Midbrain (tissue), 1 donor: ENCODE results near the gene WAS.
"Not testable (repeated sequence)": the region's sequence is repeated elsewhere in the genome, so short reads cannot be mapped to it uniquely, and the experiment has no call there.

Experiments
- DNase-seq: peaks from one replicate; lab custom pipeline; 2025; lab: John Stamatoyannopoulos, UW

WAS gene

DNA sequence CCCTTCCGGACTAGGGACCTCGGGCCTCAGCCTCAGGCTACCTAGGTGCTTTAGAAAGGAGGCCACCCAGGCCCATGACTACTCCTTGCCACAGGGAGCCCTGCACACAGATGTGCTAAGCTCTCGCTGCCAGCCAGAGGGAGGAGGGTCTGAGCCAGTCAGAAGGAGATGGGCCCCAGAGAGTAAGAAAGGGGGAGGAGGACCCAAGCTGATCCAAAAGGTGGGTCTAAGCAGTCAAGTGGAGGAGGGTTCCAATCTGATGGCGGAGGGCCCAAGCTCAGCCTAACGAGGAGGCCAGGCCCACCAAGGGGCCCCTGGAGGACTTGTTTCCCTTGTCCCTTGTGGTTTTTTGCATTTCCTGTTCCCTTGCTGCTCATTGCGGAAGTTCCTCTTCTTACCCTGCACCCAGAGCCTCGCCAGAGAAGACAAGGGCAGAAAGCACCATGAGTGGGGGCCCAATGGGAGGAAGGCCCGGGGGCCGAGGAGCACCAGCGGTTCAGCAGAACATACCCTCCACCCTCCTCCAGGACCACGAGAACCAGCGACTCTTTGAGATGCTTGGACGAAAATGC, at the start of gene WAS:
Gene WAS (plus strand): TSS at position 389 of the 572 bp plus-strand sequence. CDS start 55 bp downstream, at position 444.
- DNase-seq, result peak; percentile 20

DNA sequence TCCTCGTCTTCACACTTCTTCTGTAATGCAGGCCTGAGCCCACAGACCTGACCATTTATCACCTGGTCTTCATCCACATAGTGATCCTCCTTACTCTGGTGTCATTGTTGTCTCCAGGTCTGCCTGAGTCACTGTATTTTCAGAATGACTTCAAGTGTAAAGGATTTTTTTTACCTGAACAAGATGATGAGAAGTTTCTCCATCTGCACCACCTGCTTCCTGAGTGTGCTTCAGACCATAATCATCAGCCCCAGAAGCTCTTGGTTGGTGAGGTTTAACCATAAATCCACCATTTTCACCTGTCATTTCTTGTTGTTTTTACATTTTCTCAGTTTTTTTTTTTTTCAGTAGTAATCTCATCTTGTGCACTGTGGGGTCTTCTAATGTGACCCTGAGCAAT, 47.3 kb upstream of the WAS start:
- DNase-seq, result no peak

DNA sequence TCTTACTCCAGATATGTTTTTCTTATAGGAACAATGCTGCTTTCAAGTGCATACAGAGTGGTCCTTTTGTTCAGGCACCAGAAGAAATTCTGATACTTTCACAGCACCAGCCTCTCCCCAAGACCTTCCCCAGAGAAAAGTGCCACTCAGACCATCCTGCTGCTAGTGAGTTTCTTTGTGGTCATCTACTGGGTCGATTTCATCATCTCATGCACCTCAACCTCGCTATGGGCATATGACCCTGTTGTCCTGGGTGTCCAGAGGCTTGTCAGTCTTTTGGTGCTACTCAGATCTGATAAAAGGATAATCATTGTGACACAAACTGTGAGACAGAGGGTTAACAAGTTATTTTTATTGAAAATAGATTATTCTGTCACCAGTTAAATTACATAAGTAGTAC, 46.8 kb upstream of the WAS start:
- DNase-seq, result no peak

DNA sequence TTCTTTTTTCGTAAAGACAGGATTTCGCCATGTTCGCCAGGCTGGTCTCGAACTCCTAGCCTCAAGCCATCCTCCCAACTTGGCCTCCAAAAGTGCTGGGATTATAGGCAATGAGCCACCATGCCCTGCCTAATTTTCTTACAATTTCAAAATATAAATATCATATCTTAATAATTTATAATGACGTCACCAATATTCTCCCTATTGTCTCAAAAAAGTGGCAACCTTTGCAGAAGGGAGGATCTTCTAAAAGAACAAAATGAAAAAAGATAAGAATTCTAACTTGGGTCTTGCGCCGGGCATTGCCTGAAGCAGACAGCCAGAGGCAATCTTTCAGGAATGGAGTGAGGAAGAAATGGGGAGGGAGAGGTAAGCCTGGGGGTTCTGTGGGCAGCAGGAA, 37.9 kb upstream of the WAS start:
- DNase-seq, result no peak

DNA sequence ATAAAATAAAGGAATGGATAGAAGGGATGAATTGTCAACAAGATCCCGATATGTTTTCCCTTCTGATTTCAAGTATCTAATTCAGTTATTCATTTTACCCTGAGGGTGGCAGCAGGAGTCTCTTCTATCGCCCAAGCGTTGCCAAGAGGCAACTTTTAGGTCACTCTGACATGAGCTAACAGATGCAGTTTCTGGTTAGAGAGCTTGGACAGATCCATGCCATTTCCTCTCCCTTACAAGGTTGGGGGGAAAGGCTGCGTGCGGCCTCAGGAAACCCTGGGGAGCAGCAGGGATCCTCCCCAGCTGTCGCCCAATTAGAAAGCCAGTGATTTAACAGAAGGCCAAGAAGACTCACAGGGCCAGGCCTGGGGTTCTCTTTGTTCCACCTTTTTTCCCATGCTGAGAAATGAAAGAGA, 35.3 kb upstream of the WAS start:
- DNase-seq, result peak; percentile 46

DNA sequence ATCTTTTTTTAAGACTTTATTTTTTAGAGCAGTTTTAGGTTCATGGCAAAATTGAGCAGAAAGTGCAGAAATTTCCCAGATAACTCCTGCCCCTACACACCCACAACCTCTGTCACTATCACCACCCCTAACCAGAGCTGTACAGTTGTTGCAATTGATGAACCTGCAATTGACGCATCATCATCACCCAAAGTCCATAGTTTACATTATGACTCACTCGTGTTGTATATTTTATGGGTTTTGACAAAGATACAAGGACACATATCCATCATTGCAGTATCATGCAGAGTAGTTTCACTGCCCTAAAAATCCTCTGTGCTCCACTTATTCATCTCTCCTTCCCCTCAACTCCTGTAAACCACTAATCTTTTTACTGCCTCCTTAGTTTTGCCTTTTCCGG, 34.5 kb upstream of the WAS start:
- no peak for DNase-seq

DNA sequence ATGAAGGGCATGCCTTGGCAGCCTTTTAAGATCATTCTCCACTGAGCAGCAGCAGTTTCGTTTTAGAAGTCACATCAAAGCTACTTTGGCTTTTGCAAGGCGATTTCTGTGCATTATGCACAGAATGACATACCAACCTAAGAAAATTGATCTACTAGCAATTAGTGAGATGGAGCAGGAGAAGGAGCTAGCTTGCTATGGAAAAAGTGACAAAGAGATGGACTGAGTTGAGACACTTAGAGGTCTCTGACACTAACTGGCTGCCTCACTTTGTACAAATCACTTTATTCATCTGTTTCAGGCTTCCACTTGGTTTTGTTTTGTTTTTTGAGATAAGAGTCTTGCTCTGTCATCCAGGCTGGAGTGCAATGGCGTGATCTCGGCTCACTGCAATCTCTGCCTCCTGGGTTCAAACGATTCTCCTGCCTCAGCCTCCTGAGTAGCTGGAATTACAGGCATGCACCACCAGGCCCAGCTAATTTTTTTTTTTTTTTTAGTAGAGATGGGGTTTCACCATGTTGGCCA, 31.5 kb upstream of the WAS start:
- not testable (repeated sequence) for DNase-seq

DNA sequence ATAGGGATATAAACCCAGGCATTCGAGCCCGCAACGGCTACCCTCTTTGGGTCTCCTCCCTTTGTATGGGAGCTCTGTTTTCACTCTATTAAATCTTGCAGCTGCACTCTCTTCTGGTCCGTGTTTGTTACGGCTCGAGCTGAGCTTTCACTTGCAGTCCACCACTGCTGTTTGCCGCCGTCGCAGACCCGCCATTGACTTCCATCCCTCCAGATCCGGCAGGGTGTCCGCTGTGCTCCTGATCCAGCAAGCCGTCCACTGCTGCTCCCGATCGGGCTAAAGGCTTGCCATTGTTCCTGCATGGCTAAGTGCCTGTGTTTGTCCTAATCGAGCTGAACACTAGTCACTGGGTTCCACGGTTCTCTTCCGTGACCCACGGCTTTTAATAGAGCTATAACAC, 28.9 kb upstream of the WAS start:
- not testable (repeated sequence) for DNase-seq

DNA sequence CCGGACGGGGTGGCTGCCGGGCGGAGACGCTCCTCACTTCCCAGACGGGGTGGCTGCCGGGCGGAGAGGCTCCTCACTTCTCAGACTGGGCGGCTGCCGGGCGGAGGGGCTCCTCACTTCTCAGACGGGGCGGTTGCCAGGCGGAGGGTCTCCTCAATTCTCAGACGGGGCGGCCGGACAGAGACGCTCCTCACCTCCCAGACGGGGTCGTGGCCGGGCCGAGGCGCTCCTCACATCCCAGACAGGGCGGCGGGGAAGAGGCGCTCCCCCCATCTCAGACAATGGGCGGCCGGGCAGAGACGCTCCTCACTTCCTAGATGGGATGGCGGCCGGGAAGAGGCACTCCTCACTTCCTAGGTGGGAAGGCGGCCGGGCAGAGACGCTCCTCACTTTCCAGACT, 23.9 kb upstream of the WAS start:
- DNase-seq, result not testable (repeated sequence)

DNA sequence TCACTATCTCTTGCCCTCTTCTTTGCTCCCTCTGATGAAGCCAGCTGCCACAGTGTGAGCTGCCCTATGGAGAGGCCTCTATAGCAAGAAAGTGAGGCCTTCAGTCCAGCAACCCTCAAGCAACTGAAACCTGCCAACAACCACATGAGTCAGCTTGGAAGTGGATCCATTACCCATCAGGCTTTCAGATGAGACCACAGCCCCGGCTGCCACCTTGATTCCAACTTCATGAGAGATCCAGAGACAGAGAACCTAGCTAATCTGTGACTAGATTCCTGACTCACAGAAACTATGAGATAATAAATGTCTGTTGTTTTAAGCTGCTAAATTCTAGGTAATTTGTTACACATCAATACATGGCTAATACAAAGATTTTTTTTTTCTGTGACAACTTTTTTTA, 20.4 kb upstream of the WAS start:
- no peak for DNase-seq

DNA sequence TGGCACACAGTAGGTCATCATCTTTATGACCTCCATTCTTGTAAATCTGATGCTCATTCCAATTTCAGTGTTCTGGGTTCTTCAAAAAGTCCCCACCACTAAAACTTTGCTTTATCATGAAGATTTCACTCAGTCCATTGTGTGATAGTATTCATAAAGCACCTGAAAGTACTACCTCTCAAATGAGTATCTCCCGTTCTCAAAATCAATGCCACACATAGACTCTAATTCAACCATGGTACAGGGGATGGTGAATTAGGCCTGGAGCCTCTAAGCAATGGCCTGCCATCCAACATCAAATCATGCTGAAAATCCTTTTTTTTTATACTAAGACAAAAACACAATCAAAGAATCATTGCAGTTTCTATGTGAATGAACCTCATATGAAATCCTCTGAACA, 19.4 kb upstream of the WAS start:
- no peak for DNase-seq

DNA sequence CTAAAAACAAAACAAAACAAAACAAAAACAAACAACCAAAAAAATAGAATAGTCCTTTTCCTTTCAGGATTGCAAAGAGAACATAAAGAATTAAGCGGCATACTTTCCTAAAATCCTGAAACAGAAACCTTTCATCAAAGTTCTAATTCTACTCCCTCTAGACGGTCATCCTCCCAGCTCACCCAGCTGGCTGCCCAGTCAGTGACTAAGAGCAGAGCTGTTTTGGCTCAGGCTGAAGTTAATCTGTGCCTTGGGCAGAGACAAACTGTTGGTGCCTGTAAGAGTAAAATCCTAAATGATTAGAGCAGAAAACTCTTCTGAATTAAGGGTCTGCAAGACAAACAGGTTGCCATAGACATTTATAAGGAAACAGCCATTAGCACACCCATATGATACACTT, 17.6 kb upstream of the WAS start:
- no peak for DNase-seq

DNA sequence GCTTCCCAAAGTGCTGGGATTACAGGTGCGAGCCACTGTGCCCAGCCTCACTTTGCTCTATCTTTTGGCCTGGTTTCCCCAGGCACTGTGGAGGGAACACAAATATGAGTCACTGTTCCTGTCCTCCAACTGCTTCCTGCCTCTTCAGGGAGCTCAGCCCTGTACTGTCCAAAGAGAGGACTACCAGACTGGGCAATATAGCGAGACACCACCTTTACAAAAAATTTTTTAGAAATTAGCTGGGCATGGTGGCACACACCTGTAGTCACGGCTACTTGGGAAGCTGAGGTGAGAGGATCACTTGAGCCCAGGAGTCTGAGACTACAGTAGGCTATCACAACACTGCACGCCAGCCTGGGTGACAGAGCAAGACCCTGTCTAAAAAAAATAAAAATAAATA, 16.9 kb upstream of the WAS start:
- no peak for DNase-seq

DNA sequence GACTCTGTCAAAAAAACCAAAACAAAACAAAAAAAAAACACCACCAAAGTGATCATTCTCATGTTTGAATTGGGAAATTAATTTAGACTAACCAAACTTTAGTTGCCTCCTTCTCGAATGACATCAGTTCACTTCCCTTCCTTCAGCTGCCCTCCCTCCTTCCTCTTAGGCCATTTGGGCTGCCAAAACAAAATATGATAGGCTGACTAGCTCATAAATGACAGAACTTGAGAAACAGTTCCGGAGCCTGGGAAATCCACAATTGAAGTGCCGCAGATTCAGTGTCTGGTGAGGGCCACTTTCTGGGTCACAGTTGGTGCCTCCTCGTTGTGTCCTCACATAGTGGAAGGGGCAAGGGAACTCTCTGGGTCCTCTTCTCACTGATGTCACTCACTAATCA, 16.1 kb upstream of the WAS start:
- DNase-seq, result no peak

DNA sequence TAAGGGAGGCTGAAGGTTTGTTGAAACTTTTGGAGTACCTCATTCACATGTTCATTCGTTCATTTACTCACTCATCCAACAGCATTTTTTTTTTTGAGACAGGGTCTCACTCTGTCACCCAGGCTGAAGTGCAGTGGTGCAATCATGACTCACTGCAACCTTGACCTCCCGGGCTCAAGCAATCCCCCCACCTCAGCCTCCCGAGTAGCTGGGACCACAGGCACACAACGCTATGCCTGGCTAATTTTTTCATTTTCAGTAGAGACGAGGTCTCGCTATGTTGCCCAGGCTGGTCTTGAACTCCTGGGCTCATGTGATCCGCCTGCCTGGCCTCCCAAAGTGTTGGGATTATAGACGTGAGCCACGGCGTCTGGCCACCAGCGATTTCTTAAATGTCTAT, 15.4 kb upstream of the WAS start:
- not testable (repeated sequence) for DNase-seq

DNA sequence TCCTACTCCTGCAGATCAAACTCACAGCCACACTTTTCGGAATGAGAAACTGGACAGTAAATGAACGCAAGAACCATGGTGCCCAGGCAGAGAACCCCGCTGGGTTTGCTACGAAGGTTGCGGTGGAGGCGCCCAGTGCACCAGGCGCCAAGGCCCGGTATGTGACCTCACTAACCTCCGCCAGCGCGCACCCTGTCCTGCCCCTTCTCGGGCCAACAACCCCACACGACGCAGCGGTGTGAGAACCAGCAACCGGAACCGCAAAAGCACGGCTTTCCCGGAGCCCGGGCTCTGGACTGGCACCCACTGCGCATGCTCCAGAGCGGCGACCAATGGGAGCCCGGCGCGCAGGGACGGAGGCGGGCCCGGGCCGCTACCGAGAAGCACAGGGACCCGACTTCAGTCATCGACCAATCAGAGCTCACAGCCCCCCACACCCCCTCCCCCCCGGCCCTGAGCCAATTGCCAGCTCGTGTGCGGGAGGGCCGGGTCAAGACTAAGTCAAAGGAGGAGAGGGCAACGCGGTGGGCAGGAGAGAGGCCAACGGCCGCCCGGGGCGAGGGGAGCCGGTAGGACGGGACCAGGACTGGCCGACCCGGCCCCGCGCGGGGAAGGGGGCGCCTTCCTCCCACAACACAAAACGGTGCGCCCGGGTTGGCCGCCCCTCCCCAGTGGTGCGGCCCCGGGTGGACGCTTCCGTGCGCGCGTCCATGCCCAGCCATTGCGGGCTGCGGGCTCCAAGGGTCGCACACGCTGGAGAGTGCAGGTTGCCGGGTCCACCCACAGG, 7.3 kb upstream of the WAS start:
- peak; percentile 90 for DNase-seq

DNA sequence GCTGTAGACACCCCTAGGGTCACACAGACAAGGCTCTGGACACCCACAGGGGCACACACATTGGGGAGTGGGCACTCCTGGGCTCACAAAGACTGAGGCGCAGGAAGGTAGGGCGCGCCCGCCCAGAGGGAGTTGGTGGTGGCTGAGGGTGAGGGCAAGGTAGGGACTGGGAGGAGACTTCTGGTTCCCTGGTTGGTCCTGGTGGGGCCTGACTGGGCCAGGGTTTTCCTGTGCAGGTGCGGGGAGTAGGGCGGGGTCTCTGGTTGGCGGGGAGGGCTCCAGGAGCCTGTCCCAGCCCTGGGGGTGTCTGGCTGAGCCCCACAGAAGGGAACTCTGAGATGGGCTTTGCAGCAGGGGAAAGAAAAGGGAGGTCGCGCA, 6.7 kb upstream of the WAS start:
- DNase-seq, result no peak

DNA sequence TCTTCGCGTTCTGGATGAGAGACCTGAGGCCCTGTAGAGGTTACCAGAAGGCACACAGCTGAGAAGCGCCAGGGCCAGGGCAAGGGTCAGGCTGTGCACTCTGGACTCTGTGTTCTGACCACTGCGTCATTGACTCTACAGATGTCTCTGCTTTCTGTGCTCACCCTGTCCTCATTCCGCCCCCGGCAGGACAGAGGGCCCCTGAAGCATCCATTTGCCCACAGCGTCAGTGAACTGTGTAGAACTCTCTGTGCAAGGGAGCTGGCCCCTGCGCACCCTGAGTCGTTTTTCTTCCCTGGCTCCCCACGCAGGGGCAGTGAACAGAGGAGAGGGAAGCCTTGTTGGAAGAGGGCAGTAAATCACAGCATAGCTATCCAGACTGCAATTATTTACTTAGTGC, 6.1 kb upstream of the WAS start:
- no peak for DNase-seq

DNA sequence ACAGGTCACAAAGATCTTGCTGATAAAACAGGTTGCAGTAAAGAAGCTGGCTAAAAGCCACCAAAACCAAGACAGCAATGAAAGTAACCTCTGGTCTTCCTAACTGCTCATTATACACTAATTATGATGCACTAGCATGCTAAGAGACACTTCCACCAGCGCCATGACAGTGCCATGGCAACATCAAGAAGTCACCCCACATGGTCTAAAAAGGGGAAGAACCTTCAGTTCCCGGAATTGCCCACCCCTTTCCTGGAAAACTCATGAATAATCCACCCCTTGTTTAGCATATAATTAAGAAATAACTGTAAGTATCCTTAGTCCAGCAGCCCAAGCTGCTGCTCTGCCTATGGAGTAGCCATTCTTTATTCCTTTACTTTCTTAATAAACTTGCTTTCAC, 3.1 kb upstream of the WAS start:
- DNase-seq, result not testable (repeated sequence)

DNA sequence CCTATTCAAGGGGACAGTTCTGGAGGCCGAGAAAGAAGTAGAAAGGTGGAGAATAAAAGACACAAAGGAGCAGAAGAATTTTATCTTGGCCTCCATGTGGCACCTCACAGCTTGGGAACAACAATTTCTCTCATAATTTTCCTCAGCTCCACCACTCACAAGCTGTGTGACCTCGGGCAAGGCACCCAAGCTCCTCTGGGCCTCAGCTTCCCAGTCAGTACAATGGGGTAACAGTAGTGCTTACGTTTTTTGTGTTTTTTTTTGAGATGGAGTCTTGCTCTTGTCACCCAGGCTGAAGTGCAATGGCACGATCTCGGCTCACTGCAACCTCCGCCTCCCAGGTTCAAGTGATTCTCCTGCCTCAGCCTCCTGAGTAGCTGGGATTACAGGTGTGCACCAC, 2.7 kb upstream of the WAS start:
- not testable (repeated sequence) for DNase-seq

DNA sequence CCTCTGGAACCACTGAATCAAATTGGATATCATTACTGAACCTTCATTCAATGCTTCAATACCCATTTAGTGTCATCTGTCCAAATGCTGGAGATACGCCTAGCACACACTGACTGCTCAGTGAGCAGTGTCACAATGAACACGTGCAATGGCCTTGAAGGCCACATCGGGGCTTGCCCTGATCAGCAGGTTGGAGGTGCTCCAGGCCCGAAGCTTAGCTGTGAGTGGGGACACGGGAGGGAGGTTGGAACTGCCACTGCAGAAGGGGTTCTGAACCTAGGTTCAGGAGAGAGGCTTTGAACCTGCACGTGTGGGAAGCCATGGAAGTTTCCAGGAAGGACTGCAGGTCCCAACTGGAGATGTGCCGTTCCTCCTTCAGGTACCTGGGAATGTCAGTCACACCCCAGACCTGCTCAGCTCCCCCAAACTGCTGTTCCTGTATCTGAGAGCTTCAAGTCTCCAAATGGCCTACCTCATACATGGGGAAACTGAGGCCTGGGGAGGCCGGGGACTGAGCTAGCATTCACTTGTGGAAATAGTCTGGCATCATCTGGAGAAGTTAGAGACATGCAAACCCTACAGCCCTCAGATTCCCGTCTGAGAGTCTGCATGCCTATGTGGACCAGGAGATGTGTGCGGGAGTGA, 1.9 kb upstream of the WAS start:
- no peak for DNase-seq

DNA sequence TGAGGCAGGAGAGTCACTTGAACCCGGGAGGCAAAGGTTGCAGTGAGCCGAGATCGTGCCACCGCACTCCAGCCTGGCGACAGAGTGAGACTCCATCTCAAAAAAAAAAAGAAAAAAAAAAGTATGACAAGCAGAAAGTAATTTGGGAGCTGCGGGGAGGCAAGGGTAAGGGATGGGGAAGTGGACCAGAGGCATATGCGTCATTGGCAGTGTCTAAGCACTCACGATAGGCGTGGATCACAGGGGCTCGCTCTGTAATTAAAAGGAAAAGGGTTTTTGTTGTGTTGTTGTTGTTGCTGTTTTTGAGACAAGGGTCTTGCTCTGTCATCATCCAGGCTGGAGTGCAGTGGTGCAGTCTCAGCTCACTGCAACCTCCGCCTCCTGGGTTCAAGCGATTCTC, 804 bp upstream of the WAS start:
- DNase-seq, result not testable (repeated sequence)

DNA sequence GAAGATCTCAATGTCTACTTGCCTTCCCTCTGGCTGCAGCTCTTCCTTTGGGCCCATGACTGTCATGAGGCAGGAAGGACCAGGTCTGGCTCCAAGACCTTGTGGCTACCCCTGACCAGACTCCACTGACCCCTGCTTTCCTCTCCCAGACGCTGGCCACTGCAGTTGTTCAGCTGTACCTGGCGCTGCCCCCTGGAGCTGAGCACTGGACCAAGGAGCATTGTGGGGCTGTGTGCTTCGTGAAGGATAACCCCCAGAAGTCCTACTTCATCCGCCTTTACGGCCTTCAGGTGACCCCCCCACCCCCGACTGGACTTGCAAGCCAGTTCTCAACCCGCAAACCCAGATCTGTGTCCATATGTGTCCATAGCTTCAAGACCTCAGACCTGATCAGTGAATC, 535 bp downstream of the WAS start:
- DNase-seq, result no peak
